Measurements from ENCODE around the gene IGLL5. TPM values are rescaled to one million over a fixed set of nuclear protein-coding genes. Genes with fewer than 3 reads are reported as not detected.
A peak's percentile ranks its signal among the peaks of the same experiment; 100 is the strongest.

Gene IGLL5
- total RNA-seq, 2 experiments from 2014 or later, result not detected

DNA sequence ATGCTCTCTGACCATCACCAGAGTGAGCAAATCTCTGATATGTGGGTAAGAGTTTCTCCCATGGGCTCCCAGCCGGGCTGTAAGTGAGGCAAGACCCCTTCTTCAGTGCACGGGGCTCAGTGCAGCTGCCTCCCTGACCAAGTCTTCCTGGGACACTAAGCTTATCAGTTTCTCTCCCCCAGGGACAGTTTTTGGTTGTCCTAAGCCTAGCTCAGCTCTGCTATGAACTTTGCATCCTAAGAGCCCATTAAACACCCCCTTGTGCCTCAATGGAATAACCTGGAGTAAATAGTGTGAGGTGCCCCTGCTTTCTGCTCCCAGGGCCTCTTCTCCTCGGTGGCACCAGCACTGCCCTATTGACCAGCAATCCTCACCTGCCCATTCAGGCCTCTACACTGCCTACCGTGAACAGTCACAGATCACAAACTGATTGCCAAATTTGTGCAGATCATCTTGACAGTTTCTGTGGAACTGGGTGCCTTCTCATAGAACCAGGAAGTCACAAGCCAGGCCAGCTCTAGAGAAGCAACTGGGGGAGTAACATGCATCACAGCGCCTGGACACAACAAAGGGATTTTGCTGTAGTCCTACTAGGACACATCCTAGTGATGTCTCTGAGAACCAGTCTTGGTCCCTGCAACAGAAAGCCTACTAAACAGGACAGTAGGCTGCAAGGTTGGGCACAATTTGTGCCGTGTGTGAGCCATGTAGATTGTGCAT is 19.5 kb upstream of the IGLL5 start:
- DNase-seq (no peak), ATAC-seq (no peak)
- CTCF ChIA-PET, result interaction anchor here (1.2 to 3.9 kb wide), 5 partner anchors 9 to 58 kb away, joined by 3 to 16 read pairs (median 5); no protein-coding TSS in a partner anchor
- H3K9me3 Mint-ChIP-seq (ENCODE audit: low read depth), result no peaks in the 10 kb centered on the region
- H3K36me3 Mint-ChIP-seq, result no peaks in the 10 kb centered on the region
- H3K4me1 Mint-ChIP-seq, result peaks cover 30% of the 10 kb centered on the region
- no peak overlapping the region for H3K4me3 Mint-ChIP-seq
- peaks cover 37% of the 10 kb centered on the region for H3K27me3 Mint-ChIP-seq
- H3K27ac Mint-ChIP-seq, result no peak overlapping the region

DNA sequence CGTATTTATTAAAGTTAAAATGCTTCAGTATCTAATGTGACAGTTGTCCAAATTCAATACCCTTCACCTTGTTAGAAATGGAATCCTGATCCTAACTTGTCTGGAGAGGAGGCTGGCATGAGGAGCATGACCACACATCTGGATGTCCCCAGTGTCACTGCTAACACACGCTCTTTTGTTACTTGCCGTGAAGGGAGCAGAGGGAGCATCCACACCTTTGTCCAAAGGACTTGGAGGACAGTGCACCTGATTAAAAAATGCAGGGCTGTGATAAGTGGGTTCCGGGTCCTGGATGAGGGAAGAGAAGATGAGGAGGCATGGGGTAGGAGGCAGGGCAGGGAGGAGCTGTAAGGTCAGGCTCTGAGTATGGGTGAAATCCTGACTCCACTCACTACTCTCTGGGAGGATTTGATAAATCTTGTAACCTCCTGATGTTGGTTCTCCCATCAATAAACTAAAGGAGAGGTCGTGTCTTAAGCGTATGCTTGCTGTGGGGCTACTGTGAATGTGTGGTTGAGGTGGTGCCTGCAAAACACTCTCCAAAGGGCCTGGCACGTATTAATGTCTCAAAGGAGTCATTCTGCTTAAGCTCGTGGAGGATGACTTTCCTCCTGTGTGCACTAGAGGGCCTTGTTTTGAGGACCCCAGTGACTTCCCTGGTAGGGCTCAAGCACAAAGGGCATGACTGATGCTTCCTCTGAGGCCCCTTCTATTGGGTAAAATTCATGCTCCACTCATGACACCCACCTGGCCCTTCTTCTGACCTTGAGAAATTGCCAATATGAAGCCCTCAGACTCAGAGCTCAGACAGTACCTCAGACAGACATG is 16.8 kb upstream of the IGLL5 start:
- H3K9me3 Mint-ChIP-seq (ENCODE audit: low read depth), result peaks cover 6% of the 10 kb centered on the region
- no peak overlapping the region for H3K4me3 Mint-ChIP-seq
- DNase-seq, result no peak
- no peak overlapping the region for H3K27ac Mint-ChIP-seq
- ATAC-seq, result no peak
- H3K4me1 Mint-ChIP-seq, result peaks cover 8% of the 10 kb centered on the region
- CTCF ChIA-PET, result interaction anchor here (0.7 to 3.9 kb wide), 14 partner anchors 14 to 161 kb away, joined by 3 to 16 read pairs (median 3); no protein-coding TSS in a partner anchor
- no peaks in the 10 kb centered on the region for H3K36me3 Mint-ChIP-seq
- H3K27me3 Mint-ChIP-seq, result peaks cover 40% of the 10 kb centered on the region

- no peak for DNase-seq
- peaks cover 42% of the 10 kb centered on the region for H3K27me3 Mint-ChIP-seq
Observed at GRCh38 chr22:22871536-22872278, 15.9 kb upstream of the IGLL5 start.

DNA sequence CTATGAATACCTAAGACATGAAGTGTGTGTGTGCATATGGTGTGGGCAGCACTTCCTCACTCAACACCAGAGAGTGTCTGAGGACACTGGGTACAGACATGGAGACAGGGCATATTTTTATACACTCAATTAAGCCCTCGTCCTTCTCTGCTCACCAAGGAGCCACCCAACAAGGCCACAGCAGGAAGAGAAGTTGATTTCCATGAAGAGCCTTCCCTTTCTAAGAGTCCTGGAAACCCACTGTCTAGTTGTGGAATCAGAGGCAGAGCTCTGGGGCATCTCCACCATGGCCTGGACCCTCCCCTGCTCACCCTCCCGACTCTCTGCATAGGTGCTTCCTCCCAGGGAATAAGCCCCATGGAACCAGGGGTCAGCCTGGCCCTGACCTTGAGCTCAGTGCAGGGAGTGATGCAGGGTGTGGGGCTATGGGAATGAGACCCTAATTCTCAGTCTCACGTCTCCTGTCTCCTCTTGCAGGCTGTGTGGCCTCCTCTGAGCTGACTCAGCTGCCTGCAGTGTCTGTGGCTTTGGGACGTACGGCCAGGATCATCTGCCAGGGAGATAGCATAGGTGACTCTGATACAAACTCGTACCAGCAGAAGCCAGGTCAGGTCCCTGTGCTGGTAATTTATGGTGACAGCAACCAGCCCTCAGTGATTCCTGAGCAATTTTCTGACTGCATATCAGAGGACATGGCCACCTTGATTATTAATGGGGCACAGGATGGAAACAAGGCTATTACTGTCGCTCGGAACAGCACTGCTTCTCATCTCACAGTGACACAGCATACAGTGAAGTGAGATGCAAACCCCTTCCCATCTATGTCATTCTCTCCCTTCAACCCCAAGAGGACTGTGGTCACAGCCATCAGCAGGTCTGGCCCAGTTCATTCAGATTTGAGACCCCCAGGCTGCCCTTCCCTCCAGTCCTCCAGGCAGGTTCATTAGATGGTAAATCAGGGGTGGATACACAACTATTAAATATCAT is 14.6 kb upstream of the IGLL5 start:
- no peak for DNase-seq
- H3K4me1 Mint-ChIP-seq, result no peaks in the 10 kb centered on the region
- H3K4me3 Mint-ChIP-seq, result no peak overlapping the region
- no peaks in the 10 kb centered on the region for H3K36me3 Mint-ChIP-seq
- peaks cover 31% of the 10 kb centered on the region for H3K27me3 Mint-ChIP-seq
- H3K27ac Mint-ChIP-seq, result no peak overlapping the region
- peaks cover 6% of the 10 kb centered on the region for H3K9me3 Mint-ChIP-seq (ENCODE audit: low read depth)
- CTCF ChIA-PET, result interaction anchor here (0.7 to 4.9 kb wide), 11 partner anchors 11 to 120 kb away, joined by 3 to 33 read pairs (median 5); no protein-coding TSS in a partner anchor
- no peak for ATAC-seq

More at GRCh38 chr22:22871536-22872278, 15.9 kb upstream of the IGLL5 start:
- H3K4me1 Mint-ChIP-seq, result no peaks in the 10 kb centered on the region
- no peak overlapping the region for H3K27ac Mint-ChIP-seq
- H3K4me3 Mint-ChIP-seq, result no peak overlapping the region
- no peaks in the 10 kb centered on the region for H3K36me3 Mint-ChIP-seq
- H3K9me3 Mint-ChIP-seq (ENCODE audit: low read depth), result peaks cover 6% of the 10 kb centered on the region
- CTCF ChIA-PET, result interaction anchor here (0.7 to 4.9 kb wide), 13 partner anchors 13 to 118 kb away, joined by 3 to 33 read pairs (median 3); no protein-coding TSS in a partner anchor
- no peak for ATAC-seq

DNA sequence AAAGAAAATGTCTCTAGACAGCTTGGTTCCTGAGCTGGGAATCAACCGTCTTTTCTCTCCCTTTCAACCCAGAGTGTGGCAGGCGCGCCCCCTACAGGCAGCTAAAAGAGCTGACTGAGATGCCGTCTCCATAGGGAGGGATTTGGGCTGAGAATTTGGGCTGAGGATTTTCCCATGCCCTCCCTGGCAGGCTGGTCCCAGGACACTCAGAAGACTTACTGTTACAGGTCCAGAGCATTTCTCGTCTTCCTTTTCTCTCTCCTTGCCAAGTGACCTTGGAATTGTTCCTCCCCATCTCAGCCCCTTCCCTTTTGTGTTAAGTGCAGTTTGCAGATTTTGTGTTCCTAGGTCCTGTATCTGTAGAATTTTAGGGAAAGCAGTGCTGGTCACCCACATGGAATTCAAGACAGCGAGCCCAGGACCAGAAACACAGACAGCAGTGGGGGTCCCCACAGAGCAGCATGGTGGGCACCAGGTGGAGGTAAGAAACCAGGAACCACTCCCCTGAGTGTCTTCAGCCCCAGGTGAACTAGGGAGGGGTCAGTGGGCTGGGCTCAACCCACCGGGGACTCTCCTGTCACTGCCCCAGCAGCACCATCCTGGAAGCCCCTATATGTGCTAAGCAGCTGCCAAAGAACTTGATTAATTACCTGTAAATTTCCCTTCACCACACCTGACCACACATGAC is 9.9 kb upstream of the IGLL5 start:
- peaks cover 17% of the 10 kb centered on the region for H3K27me3 Mint-ChIP-seq
- peak; percentile 51 for ATAC-seq
- no peak overlapping the region for H3K27ac Mint-ChIP-seq
- CTCF ChIA-PET, result interaction anchor here (0.6 to 10.8 kb wide), 28 partner anchors 9 to 288 kb away, joined by 3 to 355 read pairs (median 4); partner anchors contain the start of gene IGLL5
- H3K4me1 Mint-ChIP-seq, result no peaks in the 10 kb centered on the region
- H3K4me3 Mint-ChIP-seq, result no peak overlapping the region
- peak; percentile 81 for DNase-seq
- no peaks in the 10 kb centered on the region for H3K36me3 Mint-ChIP-seq
- H3K9me3 Mint-ChIP-seq (ENCODE audit: low read depth), result peaks cover 6% of the 10 kb centered on the region

- no peak for DNase-seq
- no peak for ATAC-seq
- Mint-ChIP-seq H3K27me3 (peaks cover 17% of the 10 kb centered on the region), H3K4me1 (no peaks in the 10 kb centered on the region), H3K36me3 (no peaks in the 10 kb centered on the region), H3K9me3 (ENCODE audit: low read depth) (peaks cover 6% of the 10 kb centered on the region), H3K27ac (no peak overlapping the region), H3K4me3 (no peak overlapping the region)
- CTCF ChIA-PET, result interaction anchor here (1.2 to 10.8 kb wide), 10 partner anchors 20 to 108 kb away, joined by 4 to 355 read pairs (median 16); no protein-coding TSS in a partner anchor
Observed at GRCh38 chr22:22878211-22878570, 9.4 kb upstream of the IGLL5 start.

- H3K4me1 Mint-ChIP-seq, result peaks cover 4% of the 10 kb centered on the region
- ATAC-seq, result no peak
Observed at GRCh38 chr22:22878801-22879674, 8.6 kb upstream of the IGLL5 start.

GRCh38 chr22:22879675-22880155 is 7.9 kb upstream of the IGLL5 start:
- ATAC-seq (no peak), DNase-seq (no peak)
- H3K27ac Mint-ChIP-seq, result no peak overlapping the region
- H3K4me3 Mint-ChIP-seq, result no peak overlapping the region
- H3K36me3 Mint-ChIP-seq, result no peaks in the 10 kb centered on the region
- H3K4me1 Mint-ChIP-seq, result peaks cover 11% of the 10 kb centered on the region
- CTCF ChIA-PET, result interaction anchor here (0.8 to 10.8 kb wide), 10 partner anchors 14 to 91 kb away, joined by 3 to 355 read pairs (median 4); no protein-coding TSS in a partner anchor
- H3K27me3 Mint-ChIP-seq, result peaks cover 17% of the 10 kb centered on the region
- H3K9me3 Mint-ChIP-seq (ENCODE audit: low read depth), result no peaks in the 10 kb centered on the region

More at GRCh38 chr22:22878801-22879674, 8.6 kb upstream of the IGLL5 start:
- Mint-ChIP-seq H3K27me3 (peaks cover 17% of the 10 kb centered on the region), H3K36me3 (no peaks in the 10 kb centered on the region), H3K9me3 (ENCODE audit: low read depth) (peaks cover 2% of the 10 kb centered on the region), H3K4me3 (no peak overlapping the region), H3K27ac (no peak overlapping the region)
- DNase-seq, result no peak
- CTCF ChIA-PET, result interaction anchor here (0.8 to 10.8 kb wide), 9 partner anchors 13 to 93 kb away, joined by 3 to 355 read pairs (median 23); no protein-coding TSS in a partner anchor

GRCh38 chr22:22880645-22881044 is 7.0 kb upstream of the IGLL5 start:
- DNase-seq, result no peak
- no peak overlapping the region for H3K27ac Mint-ChIP-seq
- H3K9me3 Mint-ChIP-seq (ENCODE audit: low read depth), result no peaks in the 10 kb centered on the region
- CTCF ChIA-PET, result interaction anchor here (0.9 to 10.8 kb wide), 10 partner anchors 15 to 128 kb away, joined by 3 to 355 read pairs (median 14); no protein-coding TSS in a partner anchor
- peaks cover 19% of the 10 kb centered on the region for H3K4me1 Mint-ChIP-seq
- peaks cover 19% of the 10 kb centered on the region for H3K27me3 Mint-ChIP-seq
- no peaks in the 10 kb centered on the region for H3K36me3 Mint-ChIP-seq
- H3K4me3 Mint-ChIP-seq, result no peak overlapping the region
- no peak for ATAC-seq

- Mint-ChIP-seq H3K27ac (no peak overlapping the region), H3K36me3 (no peaks in the 10 kb centered on the region), H3K27me3 (peaks cover 20% of the 10 kb centered on the region), H3K9me3 (ENCODE audit: low read depth) (no peaks in the 10 kb centered on the region), H3K4me1 (peaks cover 20% of the 10 kb centered on the region), H3K4me3 (no peak overlapping the region)
- CTCF ChIA-PET, result interaction anchor here (1.4 to 10.8 kb wide), 8 partner anchors 31 to 129 kb away, joined by 3 to 355 read pairs (median 50); no protein-coding TSS in a partner anchor
- no peak for DNase-seq
- no peak for ATAC-seq
Observed at GRCh38 chr22:22881116-22882000, 6.3 kb upstream of the IGLL5 start.

Measured in activated CD8-positive, alpha-beta memory T cell treated with anti-CD3 and anti-CD28 coated beads, Interleukin-2, amount 10 ng/mL, durations not matched to agents 7 days and 5 days (primary cell).